ENCODE measurements around the gene TECPR2.

DNA sequence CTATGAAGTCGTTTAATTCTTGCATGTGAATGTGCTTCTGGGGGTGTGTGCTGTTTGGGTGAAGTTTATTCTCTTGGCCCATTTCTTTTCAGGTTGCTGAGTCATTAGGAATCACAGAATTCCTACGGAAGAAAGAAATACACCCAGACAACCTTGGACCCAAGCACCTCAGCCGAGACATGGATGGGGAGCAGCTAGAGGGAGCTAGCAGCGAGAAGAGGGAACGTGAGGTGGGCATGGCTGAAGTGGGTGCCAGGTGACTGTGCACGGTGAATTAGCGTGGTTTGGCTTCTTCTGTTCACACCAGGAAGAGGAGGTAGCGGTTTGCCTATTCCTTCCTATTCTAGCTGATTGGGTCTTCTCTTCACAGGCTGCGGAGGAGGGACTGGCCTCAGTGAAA lies 24.0 kb upstream of the TECPR2 start:
- TF ChIP-seq, protein P1, sequence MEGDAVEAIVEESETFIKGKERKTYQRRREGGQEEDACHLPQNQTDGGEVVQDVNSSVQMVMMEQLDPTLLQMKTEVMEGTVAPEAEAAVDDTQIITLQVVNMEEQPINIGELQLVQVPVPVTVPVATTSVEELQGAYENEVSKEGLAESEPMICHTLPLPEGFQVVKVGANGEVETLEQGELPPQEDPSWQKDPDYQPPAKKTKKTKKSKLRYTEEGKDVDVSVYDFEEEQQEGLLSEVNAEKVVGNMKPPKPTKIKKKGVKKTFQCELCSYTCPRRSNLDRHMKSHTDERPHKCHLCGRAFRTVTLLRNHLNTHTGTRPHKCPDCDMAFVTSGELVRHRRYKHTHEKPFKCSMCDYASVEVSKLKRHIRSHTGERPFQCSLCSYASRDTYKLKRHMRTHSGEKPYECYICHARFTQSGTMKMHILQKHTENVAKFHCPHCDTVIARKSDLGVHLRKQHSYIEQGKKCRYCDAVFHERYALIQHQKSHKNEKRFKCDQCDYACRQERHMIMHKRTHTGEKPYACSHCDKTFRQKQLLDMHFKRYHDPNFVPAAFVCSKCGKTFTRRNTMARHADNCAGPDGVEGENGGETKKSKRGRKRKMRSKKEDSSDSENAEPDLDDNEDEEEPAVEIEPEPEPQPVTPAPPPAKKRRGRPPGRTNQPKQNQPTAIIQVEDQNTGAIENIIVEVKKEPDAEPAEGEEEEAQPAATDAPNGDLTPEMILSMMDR (IDR thresholded peaks at IDR 0.05), result no peak
- TF ChIP-seq POLR2A (IDR thresholded peaks at IDR 0.05), result no peak

All from adrenal gland (tissue), 5 donors.